TTC549 (cell line): Measurements from ENCODE around the gene CCR5AS.
"Not testable (repeated sequence)": the region's sequence is repeated elsewhere in the genome, so short reads cannot be mapped to it uniquely, and the experiment has no call there.

Experiments
- FAIRE-seq: peaks from 2 replicates; lab custom pipeline; 2012; peaks lifted over from hg19 to GRCh38; lab: Jason Lieb, UNC

CCR5AS gene

GRCh38 chr3:46427916-46428833, 21.3 kb upstream of the CCR5AS start:
- no peak for FAIRE-seq

GRCh38 chr3:46427404-46427803, 20.5 kb upstream of the CCR5AS start:
- not testable (repeated sequence) for FAIRE-seq

GRCh38 chr3:46426476-46426875, 19.6 kb upstream of the CCR5AS start:
- not testable (repeated sequence) for FAIRE-seq

GRCh38 chr3:46423588-46423987, 16.7 kb upstream of the CCR5AS start:
- no peak for FAIRE-seq

GRCh38 chr3:46422617-46423016, 15.8 kb upstream of the CCR5AS start:
- no peak for FAIRE-seq

GRCh38 chr3:46420931-46421330, 14.1 kb upstream of the CCR5AS start:
- no peak for FAIRE-seq

- FAIRE-seq: no peak
Measured at GRCh38 chr3:46419816-46420215, 12.9 kb upstream of the CCR5AS start.

GRCh38 chr3:46417841-46418611, 11.2 kb upstream of the CCR5AS start:
- FAIRE-seq: no peak

GRCh38 chr3:46416811-46417510, 10.1 kb upstream of the CCR5AS start:
- no peak for FAIRE-seq

- no peak for FAIRE-seq
Measured at GRCh38 chr3:46416125-46416810, 9.4 kb upstream of the CCR5AS start.

GRCh38 chr3:46414739-46415138, 7.9 kb upstream of the CCR5AS start:
- no peak for FAIRE-seq

- FAIRE-seq: no peak
Measured at GRCh38 chr3:46413951-46414350, 7.1 kb upstream of the CCR5AS start.

- no peak for FAIRE-seq
Measured at GRCh38 chr3:46412786-46413298, 6.0 kb upstream of the CCR5AS start.

- FAIRE-seq: no peak
Measured at GRCh38 chr3:46411271-46411670, 4.4 kb upstream of the CCR5AS start.

- FAIRE-seq: no peak
Measured at GRCh38 chr3:46410669-46411068, 3.8 kb upstream of the CCR5AS start.

GRCh38 chr3:46409739-46410489, 3.0 kb upstream of the CCR5AS start:
- FAIRE-seq: no peak

- no peak for FAIRE-seq
Measured at GRCh38 chr3:46408853-46409252, 2.0 kb upstream of the CCR5AS start.

- no peak for FAIRE-seq
Measured at GRCh38 chr3:46407970-46408369, 1.1 kb upstream of the CCR5AS start.

GRCh38 chr3:46406443-46406787, 451 bp downstream of the CCR5AS start:
- no peak for FAIRE-seq

- FAIRE-seq: no peak
Measured at GRCh38 chr3:46405301-46406019, 1.4 kb downstream of the CCR5AS start.

GRCh38 chr3:46402902-46403301, 4.0 kb downstream of the CCR5AS start:
- FAIRE-seq: not testable (repeated sequence)
